Subcutaneous adipose tissue (tissue), 4 donors: ENCODE results near the gene HADHA. TPM values are rescaled to one million over a fixed set of nuclear protein-coding genes. Genes with fewer than 3 reads are reported as not detected.

Experiments used
- total RNA-seq, 4 donors: library from RNA; depleted of rRNA; stranded (reverse); fragments of >200 nt; gene quantifications; one replicate each; pipeline ENCODE4 v1.1.0, GENCODE V29; 2016
- TF ChIP-seq, protein P1 (sequence below): fragments of 450-650 bp; IDR thresholded peaks from one replicate; pipeline ENCODE4 v1.5.1; 2016; ENCODE audit warnings: low read depth, mild to moderate bottlenecking, control low read depth, antibody characterized with exemption, moderate library complexity

Gene HADHA
- total RNA-seq, 4 donors from 2014 or later = 162 to 196 (median 189) TPM

DNA sequence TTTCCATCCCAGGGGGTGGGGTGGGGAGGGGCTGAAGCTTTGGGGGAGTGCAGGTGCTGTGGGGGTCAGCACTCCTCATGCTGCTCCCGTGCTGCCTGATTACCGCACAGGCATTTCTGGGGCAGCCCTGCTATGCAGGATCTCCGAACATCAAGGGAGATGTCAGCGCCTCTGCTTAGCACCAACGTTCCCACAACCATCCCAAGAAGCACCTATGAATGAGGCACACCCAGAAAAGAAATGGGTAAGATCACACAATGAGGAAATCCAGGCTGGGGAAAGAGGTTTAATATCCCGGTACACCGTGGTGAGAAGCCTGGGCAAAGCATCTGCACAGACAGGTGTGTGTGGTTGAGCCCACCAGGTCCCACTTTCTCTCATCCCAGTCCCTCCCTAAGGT lies 54.1 kb downstream of the HADHA start:
- TF ChIP-seq, protein P1, sequence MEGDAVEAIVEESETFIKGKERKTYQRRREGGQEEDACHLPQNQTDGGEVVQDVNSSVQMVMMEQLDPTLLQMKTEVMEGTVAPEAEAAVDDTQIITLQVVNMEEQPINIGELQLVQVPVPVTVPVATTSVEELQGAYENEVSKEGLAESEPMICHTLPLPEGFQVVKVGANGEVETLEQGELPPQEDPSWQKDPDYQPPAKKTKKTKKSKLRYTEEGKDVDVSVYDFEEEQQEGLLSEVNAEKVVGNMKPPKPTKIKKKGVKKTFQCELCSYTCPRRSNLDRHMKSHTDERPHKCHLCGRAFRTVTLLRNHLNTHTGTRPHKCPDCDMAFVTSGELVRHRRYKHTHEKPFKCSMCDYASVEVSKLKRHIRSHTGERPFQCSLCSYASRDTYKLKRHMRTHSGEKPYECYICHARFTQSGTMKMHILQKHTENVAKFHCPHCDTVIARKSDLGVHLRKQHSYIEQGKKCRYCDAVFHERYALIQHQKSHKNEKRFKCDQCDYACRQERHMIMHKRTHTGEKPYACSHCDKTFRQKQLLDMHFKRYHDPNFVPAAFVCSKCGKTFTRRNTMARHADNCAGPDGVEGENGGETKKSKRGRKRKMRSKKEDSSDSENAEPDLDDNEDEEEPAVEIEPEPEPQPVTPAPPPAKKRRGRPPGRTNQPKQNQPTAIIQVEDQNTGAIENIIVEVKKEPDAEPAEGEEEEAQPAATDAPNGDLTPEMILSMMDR = no peak

DNA sequence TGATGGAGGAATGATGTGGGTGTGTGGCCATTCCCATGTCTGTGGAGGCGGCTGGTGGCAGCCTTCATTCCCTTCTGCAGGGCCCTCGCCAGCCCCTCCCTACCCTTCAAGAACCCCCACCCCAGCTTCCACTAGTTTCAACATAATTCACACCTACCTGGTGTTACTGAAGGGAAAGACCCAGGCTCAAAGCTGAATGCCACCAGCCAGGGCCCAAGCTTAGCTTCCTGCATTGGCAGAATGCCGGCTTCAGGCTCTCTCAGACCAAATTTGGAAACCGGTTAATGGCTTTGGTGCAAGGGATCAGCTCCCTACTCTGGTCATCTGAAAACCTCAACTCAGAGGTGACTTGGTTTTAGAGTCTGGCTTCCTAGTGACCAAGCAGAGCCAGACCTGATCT lies 54.7 kb downstream of the HADHA start:
- TF ChIP-seq, protein P1 = no peak

DNA sequence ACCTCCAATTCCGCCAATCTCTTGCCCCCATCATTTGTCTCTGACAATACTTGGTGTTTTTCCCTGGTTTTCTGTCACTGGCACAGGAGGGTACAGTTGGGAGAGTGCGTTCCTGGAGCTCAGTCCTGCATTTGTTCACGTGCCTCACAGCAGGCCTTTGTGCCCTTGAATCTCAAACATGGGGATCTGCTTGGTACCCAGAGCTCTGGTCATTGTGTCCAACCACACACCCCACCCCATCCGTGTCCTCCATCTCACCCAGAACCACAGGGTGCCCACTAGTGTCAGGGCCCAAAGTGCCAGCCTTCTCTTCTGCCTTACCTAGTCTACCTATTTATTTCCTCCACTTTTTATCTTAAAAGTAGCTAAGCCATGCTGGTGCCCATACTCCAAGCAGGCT lies 55.3 kb downstream of the HADHA start:
- TF ChIP-seq, protein P1 = no peak

DNA sequence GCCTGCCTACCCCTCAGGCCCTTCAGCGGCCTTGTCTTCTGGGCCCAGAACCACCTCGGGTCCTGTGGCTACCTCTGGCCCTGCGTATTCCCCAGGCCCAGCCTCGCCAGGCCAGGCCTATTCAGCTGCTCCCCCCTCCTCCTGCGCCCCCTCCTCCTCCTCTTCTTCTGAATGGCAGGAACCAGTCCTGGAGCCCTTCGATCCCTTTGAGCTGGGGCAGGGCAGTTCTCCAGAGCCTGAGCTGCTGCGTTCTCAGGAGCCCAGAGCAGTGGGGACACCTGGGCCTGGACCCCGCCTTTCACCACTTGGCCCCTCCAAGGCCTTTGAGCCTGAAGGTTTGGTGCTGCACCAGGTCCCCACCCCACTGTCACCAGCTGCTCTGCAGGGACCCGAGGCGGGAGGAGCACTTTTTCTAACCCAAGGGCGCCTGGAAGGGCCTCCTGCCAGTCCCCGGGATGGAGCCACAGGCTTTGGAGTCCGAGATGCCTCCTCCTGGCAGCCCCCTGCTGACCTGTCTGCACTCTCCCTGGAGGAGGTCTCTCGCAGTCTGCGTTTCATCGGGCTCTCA lies 56.8 kb downstream of the HADHA start:
- TF ChIP-seq, protein P1 = no peak

DNA sequence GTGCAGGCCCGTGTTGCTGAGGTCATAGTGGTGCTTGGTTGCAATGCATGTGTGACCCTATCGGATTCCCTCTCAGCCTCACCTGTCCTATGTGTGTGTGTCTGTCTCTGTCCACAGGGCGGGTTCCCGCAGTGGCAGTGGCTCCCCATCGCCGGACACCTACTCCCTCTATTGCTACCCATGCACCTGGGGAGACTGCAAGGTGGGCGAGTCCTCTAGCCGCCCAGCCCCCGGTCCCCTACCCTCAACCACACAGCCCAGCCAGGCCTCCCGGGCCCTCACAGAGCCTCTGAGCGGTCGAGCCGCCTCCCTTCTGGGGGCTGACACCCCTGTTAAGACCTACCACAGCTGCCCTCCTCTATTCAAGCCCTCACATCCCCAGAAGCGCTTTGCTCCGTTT lies 57.3 kb downstream of the HADHA start:
- TF ChIP-seq, protein P1 = no peak

DNA sequence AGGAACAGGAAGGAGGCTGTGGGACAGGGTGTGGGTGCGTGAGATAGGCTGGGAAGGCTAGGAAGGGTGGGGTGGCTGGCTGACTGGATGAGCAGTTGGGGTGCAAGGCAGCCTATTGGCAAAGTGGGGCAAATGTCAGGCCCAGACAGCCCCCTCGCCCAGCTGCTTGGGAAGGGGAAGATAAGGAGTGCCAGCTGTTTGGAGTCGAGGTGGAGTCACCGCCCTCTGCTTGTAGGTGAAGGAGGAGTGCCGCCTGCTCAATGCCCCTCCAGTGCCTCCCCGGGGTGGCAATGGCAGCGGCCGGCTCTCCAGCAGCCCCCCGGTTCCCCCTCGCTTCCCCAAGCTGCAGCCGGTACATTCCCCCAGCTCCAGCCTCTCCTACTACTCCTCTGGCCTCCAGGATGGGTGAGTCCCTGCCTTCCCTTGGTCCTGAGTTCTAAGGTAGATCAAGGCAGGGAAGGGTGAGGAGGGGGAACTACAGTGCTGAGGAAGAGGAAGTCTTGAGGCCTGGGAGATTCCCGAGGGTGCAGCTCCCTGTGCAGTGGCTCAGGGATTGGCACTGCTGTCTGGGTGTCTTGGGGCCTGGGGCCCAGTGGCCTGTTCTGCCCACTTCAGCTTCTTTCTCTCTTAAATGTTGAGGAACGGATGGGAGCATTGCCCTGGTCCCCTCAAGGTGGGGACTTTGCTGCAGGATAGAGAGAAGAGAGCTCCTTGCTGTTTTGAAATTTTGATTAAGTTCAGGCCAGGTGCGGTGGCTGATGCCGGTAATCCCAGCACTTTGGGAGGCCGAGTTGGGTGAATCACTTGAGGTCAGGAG lies 58.3 kb downstream of the HADHA start:
- TF ChIP-seq, protein P1 = no peak

DNA sequence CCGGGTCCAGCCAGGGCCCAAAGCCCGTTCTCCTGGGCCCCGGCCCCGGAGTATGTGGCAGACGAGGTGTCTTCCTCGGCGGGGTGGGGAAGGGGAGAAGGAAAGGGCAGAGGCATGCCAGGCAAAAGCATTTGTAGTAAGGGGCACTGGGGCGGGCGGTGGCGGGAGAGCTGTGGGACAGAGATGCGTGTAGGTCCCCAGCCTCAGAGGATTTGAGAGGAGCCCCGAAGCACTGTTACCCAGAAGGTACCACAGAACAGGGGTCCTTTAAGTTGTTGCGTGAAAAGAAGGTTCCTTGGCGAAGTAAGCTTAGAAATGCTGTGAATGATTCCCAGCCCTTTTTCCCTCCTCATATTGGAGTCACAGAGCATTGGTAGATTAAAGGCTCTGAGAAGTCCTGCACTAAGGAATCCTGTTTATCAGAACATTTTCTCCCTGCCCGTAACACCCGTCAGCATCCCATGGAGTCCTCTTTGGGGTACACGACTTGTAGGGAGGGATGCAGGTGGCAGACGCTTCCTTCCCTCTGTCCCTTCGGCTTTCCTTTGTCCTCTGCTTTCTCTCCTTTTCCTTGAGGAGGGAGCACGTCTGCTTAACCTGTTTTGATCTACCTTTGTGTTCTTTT lies 59.0 kb downstream of the HADHA start:
- TF ChIP-seq, protein P1 = no peak
